Omental fat pad (tissue), 4 donors: Measurements from ENCODE around the gene PAX3. TPM values are rescaled to one million over a fixed set of nuclear protein-coding genes. Genes with fewer than 3 reads are reported as not detected.

Experiments
- ATAC-seq: fragments of 150-250 bp; one replicate; pipeline ENCODE4 v1.9.1; 2016; ENCODE audit warnings: mild to moderate bottlenecking, moderate library complexity; ENCODE audit not compliant: low FRiP score
- DNase-seq: peaks from one replicate; pipeline ENCODE4 v3.0.0-alpha.2; 2019; ENCODE audit warnings: low spot score
- CTCF ChIP-seq, 3 donors: fragments of 450-650 bp; IDR thresholded peaks; one replicate each; pipeline ENCODE4 v1.5.1; 2016 to 2017; ENCODE audit warnings: antibody characterized with exemption in 3 of 3, mild to moderate bottlenecking in 3 of 3, moderate library complexity in 2 of 3
- total RNA-seq, 4 donors: library from RNA; depleted of rRNA; stranded (reverse); fragments of >200 nt; gene quantifications; one replicate each; pipeline ENCODE4 v1.1.0, GENCODE V29; 2016

Gene PAX3
- total RNA-seq, 4 donors from 2014 or later: not detected

- TF ChIP-seq CTCF (IDR thresholded peaks at IDR 0.05): no peak
- DNase-seq (no peak), ATAC-seq (no peak)
Observed at GRCh38 chr2:222283634-222284033, 15.2 kb downstream of the PAX3 start.

GRCh38 chr2:222281506-222281905 lies 17.3 kb downstream of the PAX3 start:
- DNase-seq (no peak), ATAC-seq (no peak)
- no peak for TF ChIP-seq CTCF (IDR thresholded peaks at IDR 0.05)

- DNase-seq: no peak
- no peak for ATAC-seq
- TF ChIP-seq CTCF (IDR thresholded peaks at IDR 0.05): no peak
Observed at GRCh38 chr2:222280795-222281194, 18.0 kb downstream of the PAX3 start.

GRCh38 chr2:222272446-222273015 lies 26.3 kb downstream of the PAX3 start:
- ATAC-seq: no peak
- no peak for TF ChIP-seq CTCF (IDR thresholded peaks at IDR 0.05)
- DNase-seq: no peak

- ATAC-seq (no peak), DNase-seq (no peak)
- no peak for TF ChIP-seq CTCF (IDR thresholded peaks at IDR 0.05)
Observed at GRCh38 chr2:222271854-222272253, 26.9 kb downstream of the PAX3 start.

GRCh38 chr2:222270396-222270795 lies 28.4 kb downstream of the PAX3 start:
- DNase-seq (no peak), ATAC-seq (no peak)
- no peak for TF ChIP-seq CTCF (IDR thresholded peaks at IDR 0.05)

GRCh38 chr2:222269132-222269531 lies 29.7 kb downstream of the PAX3 start:
- ATAC-seq: no peak
- TF ChIP-seq CTCF (IDR thresholded peaks at IDR 0.05): no peak
- no peak for DNase-seq
